Activated CD4-positive, CD25-positive, alpha-beta regulatory T cell treated with anti-CD3 and anti-CD28 coated beads, Interleukin-2, amount 50 U/mL, for 16 hours (primary cell): Measurements from ENCODE around the gene EFCAB6.

Experiments
- DNase-seq: peaks from one replicate; pipeline ENCODE4 v3.0.0-alpha.2; 2020; ENCODE audit warnings: low read depth, low spot score

EFCAB6 gene

GRCh38 chr22:43554694-43555365, 257.3 kb downstream of the EFCAB6 start:
- no peak for DNase-seq

- no peak for DNase-seq
These were observed 257.9 kb downstream of the EFCAB6 start for GRCh38 chr22:43554259-43554636.

- DNase-seq: no peak
These were observed 258.4 kb downstream of the EFCAB6 start for GRCh38 chr22:43553451-43554258.

- no peak for DNase-seq
These were observed 261.4 kb downstream of the EFCAB6 start for GRCh38 chr22:43550672-43551071.

GRCh38 chr22:43550024-43550620, 262.0 kb downstream of the EFCAB6 start:
- DNase-seq: no peak

GRCh38 chr22:43546186-43546585, 265.9 kb downstream of the EFCAB6 start:
- DNase-seq: no peak

- no peak for DNase-seq
These were observed 267.8 kb downstream of the EFCAB6 start for GRCh38 chr22:43544289-43544673.

- DNase-seq: no peak
These were observed 268.4 kb downstream of the EFCAB6 start for GRCh38 chr22:43543522-43544288.

- DNase-seq: no peak
These were observed 269.2 kb downstream of the EFCAB6 start for GRCh38 chr22:43542681-43543521.

- no peak for DNase-seq
These were observed 270.4 kb downstream of the EFCAB6 start for GRCh38 chr22:43541462-43542407.

- no peak for DNase-seq
These were observed 271.1 kb downstream of the EFCAB6 start for GRCh38 chr22:43541022-43541421.

- DNase-seq: no peak
These were observed 271.6 kb downstream of the EFCAB6 start for GRCh38 chr22:43540529-43540923.

- DNase-seq: no peak
These were observed 272.3 kb downstream of the EFCAB6 start for GRCh38 chr22:43539572-43540528.

GRCh38 chr22:43537019-43537585, 275.0 kb downstream of the EFCAB6 start:
- DNase-seq: no peak

- DNase-seq: no peak
These were observed 276.4 kb downstream of the EFCAB6 start for GRCh38 chr22:43535741-43536140.

- no peak for DNase-seq
These were observed 276.8 kb downstream of the EFCAB6 start for GRCh38 chr22:43535336-43535735.

GRCh38 chr22:43534916-43535315, 277.2 kb downstream of the EFCAB6 start:
- DNase-seq: no peak

GRCh38 chr22:43533656-43534428, 278.3 kb downstream of the EFCAB6 start:
- DNase-seq: no peak
